CD4-positive, alpha-beta memory T cell (primary cell): ENCODE measurements around the gene RAB38. TPM values are rescaled to one million over a fixed set of nuclear protein-coding genes. Genes with fewer than 3 reads are reported as not detected.

Source experiments
- CTCF ChIA-PET: fragments of 350-600 bp; sonication (Branson Sonifier 250); formaldehyde crosslinking; loops from one replicate; lab custom pipeline; 2021; ENCODE audit warnings: inconsistent platforms; ENCODE audit not compliant: partially characterized antibody; lab: Charles Lee
- POLR2A ChIA-PET: fragments of 350-600 bp; sonication (Branson Sonifier 250); formaldehyde crosslinking; loops from one replicate; lab custom pipeline; 2021; ENCODE audit not compliant: partially characterized antibody; lab: Charles Lee
- DNase-seq, 5 donors: peaks; one replicate each; pipeline versions ENCODE4 v3.0.0 to v3.0.0-alpha.2; 2020 to 2022; ENCODE audit warnings: mixed read lengths in 1 of 5
- H3K27ac ChIP-seq: one replicate; pipeline ENCODE4 v1.7.0; 2013; ENCODE audit warnings: low read depth, low read length
- H3K27me3 ChIP-seq: 2 replicates; pipeline ENCODE4 v1.7.0; 2013; ENCODE audit warnings: mild to moderate bottlenecking, low read length, moderate library complexity; ENCODE audit not compliant: insufficient read depth
- H3K36me3 ChIP-seq: 2 replicates; pipeline ENCODE4 v1.7.0; 2013; ENCODE audit warnings: mild to moderate bottlenecking, low read length, moderate library complexity; ENCODE audit not compliant: insufficient read depth
- H3K4me1 ChIP-seq: 2 replicates; pipeline ENCODE4 v1.7.0; 2013; ENCODE audit warnings: mild to moderate bottlenecking, low read length, moderate library complexity; ENCODE audit not compliant: insufficient read depth
- H3K4me3 ChIP-seq, 2 donors: one replicate each; pipeline ENCODE4 v1.7.0; 2013; ENCODE audit warnings: low read length in 2 of 2, mild to moderate bottlenecking in 1 of 2
- H3K9me3 ChIP-seq, 2 donors: one replicate each; pipeline ENCODE4 v1.7.0; 2013; ENCODE audit warnings: low read length in 2 of 2, control low read depth in 1 of 2; ENCODE audit not compliant: control insufficient read depth in 1 of 2
- H3K27ac Mint-ChIP-seq, 7 donors: one replicate each; pipeline ENCODE4 v1.8.0; 2020 to 2021; ENCODE audit warnings: mixed read lengths in 7 of 7, mild to moderate bottlenecking in 6 of 7, inconsistent platforms in 3 of 7, moderate library complexity in 3 of 7
- H3K27me3 Mint-ChIP-seq, 2 donors: one replicate each; pipeline ENCODE4 v1.8.0; 2020 to 2021; ENCODE audit warnings: mixed read lengths in 2 of 2
- H3K36me3 Mint-ChIP-seq, 2 donors: one replicate each; pipeline ENCODE4 v1.8.0; 2020 to 2021; ENCODE audit warnings: mixed read lengths in 2 of 2, inconsistent platforms in 1 of 2, mild to moderate bottlenecking in 1 of 2
- H3K4me1 Mint-ChIP-seq, 4 donors: one replicate each; pipeline ENCODE4 v1.8.0; 2020 to 2021; ENCODE audit warnings: mixed read lengths in 4 of 4, mild to moderate bottlenecking in 1 of 4
- H3K4me3 Mint-ChIP-seq, 8 donors: one replicate each; pipeline ENCODE4 v1.8.0; 2020 to 2021; ENCODE audit warnings: mixed read lengths in 8 of 8, mild to moderate bottlenecking in 7 of 8, moderate library complexity in 6 of 8, inconsistent platforms in 3 of 8
- H3K9me3 Mint-ChIP-seq, 8 donors: one replicate each; pipeline ENCODE4 v1.8.0; 2020 to 2021; ENCODE audit warnings: mixed read lengths in 8 of 8, mild to moderate bottlenecking in 5 of 8, inconsistent platforms in 3 of 8, moderate library complexity in 1 of 8
- intact Hi-C: fragments of 100-400 bp; cut with micrococcal nuclease; formaldehyde crosslinking; loops from one replicate; pipeline ENCODE4 v1.15.1; 2023
- polyA plus RNA-seq, 2 donors: library from polyadenylated mRNA; unstranded; fragments of 300-500 nt; fragmentation: Illumina TruSeq; gene quantifications; one replicate each; pipeline ENCODE4 v1.2.3, GENCODE V29; 2021
- total RNA-seq, 2 experiments: library from RNA; stranded (reverse); gene quantifications; one replicate each; pipeline ENCODE4 v1.2.3, GENCODE V29; 2021

Gene RAB38
- total and polyA plus RNA-seq, 4 experiments from 2014 or later, result 0.30 to 1.0 (median 0.56) TPM

DNA sequence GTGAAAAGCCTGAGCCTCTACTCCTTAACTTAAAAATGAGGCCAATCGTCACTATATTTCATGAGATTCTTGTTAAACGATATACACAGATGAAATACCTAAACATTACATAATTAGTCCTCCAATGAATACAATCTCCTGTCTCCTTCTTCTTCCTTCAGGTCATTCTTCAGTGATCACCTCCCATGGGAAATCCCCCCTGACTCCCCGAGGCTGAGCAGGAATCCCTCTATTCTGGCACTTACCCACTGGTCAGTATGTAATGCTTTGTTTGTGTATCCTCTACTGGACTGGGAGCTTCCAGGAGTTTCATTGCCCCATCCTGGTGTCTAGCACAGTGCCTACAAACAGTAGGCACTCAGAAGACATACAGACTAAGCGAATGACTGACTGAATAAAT lies 52.3 kb downstream of the RAB38 start:
- H3K4me3 ChIP-seq, result no peak overlapping the region
- Mint-ChIP-seq H3K27ac (no peak overlapping the region), H3K4me1 (no peaks in the 10 kb centered on the region), H3K9me3 (no peaks in the 10 kb centered on the region), H3K36me3 (no peaks in the 10 kb centered on the region), H3K27me3 (peaks cover 0 to 5% of the 10 kb centered on the region in 2 donors), H3K4me3 (no peak overlapping the region)
- no peaks in the 10 kb centered on the region for H3K9me3 ChIP-seq
- H3K4me1 ChIP-seq, result no peaks in the 10 kb centered on the region
- intact Hi-C loops, result no loop called here
- no peaks in the 10 kb centered on the region for H3K27me3 ChIP-seq
- no peak for DNase-seq
- H3K27ac ChIP-seq, result no peak overlapping the region
- POLR2A ChIA-PET, result no interaction called here
- H3K36me3 ChIP-seq, result no peaks in the 10 kb centered on the region
- CTCF ChIA-PET, result no interaction called here

- H3K4me1 Mint-ChIP-seq, result no peaks in the 10 kb centered on the region
- H3K36me3 Mint-ChIP-seq, result no peaks in the 10 kb centered on the region
- no peak overlapping the region for H3K27ac Mint-ChIP-seq
- H3K27me3 Mint-ChIP-seq, result no peaks in the 10 kb centered on the region
- no peaks in the 10 kb centered on the region for H3K36me3 ChIP-seq
- ChIA-PET CTCF (no interaction called here), POLR2A (no interaction called here)
- intact Hi-C loops, result no loop called here
- no peaks in the 10 kb centered on the region for H3K27me3 ChIP-seq
- no peaks in the 10 kb centered on the region for H3K9me3 Mint-ChIP-seq
- no peaks in the 10 kb centered on the region for H3K4me1 ChIP-seq
- no peak overlapping the region for H3K27ac ChIP-seq
- DNase-seq, result no peak
- H3K4me3 ChIP-seq, result no peak overlapping the region
- no peaks in the 10 kb centered on the region for H3K9me3 ChIP-seq
- H3K4me3 Mint-ChIP-seq, result no peak overlapping the region
Measured at GRCh38 chr11:88119561-88119960, 55.7 kb downstream of the RAB38 start.

GRCh38 chr11:88117281-88117858 lies 57.9 kb downstream of the RAB38 start:
- H3K9me3 Mint-ChIP-seq, result no peaks in the 10 kb centered on the region
- no peaks in the 10 kb centered on the region for H3K36me3 ChIP-seq
- no peak overlapping the region for H3K27ac Mint-ChIP-seq
- ChIA-PET CTCF (interaction anchor here (1.0 to 1.5 kb wide), 2 partner anchors 11 to 19 kb away, joined by 3 to 4 read pairs; no protein-coding TSS in a partner anchor), POLR2A (no interaction called here)
- no peak overlapping the region for H3K4me3 Mint-ChIP-seq
- no peaks in the 10 kb centered on the region for H3K9me3 ChIP-seq
- no peaks in the 10 kb centered on the region for H3K4me1 ChIP-seq
- H3K36me3 Mint-ChIP-seq, result no peaks in the 10 kb centered on the region
- no peak overlapping the region for H3K27ac ChIP-seq
- H3K27me3 Mint-ChIP-seq, result no peaks in the 10 kb centered on the region
- DNase-seq, result no peak
- no peak overlapping the region for H3K4me3 ChIP-seq
- no peaks in the 10 kb centered on the region for H3K4me1 Mint-ChIP-seq
- no peaks in the 10 kb centered on the region for H3K27me3 ChIP-seq
- intact Hi-C loops, result no loop called here

- Mint-ChIP-seq H3K27me3 (no peaks in the 10 kb centered on the region), H3K36me3 (no peaks in the 10 kb centered on the region), H3K4me1 (no peaks in the 10 kb centered on the region), H3K4me3 (no peak overlapping the region), H3K27ac (no peak overlapping the region), H3K9me3 (no peaks in the 10 kb centered on the region)
- intact Hi-C loops, result no loop called here
- Histone ChIP-seq H3K4me1 (no peaks in the 10 kb centered on the region), H3K36me3 (no peaks in the 10 kb centered on the region), H3K4me3 (no peak overlapping the region), H3K27ac (no peak overlapping the region), H3K27me3 (no peaks in the 10 kb centered on the region), H3K9me3 (no peaks in the 10 kb centered on the region)
- DNase-seq, result no peak
- POLR2A ChIA-PET, result no interaction called here
- CTCF ChIA-PET, result interaction anchor here (1.0 to 1.5 kb wide), 2 partner anchors 10 to 20 kb away, joined by 3 to 4 read pairs; no protein-coding TSS in a partner anchor
Measured at GRCh38 chr11:88115828-88116755, 59.2 kb downstream of the RAB38 start.

DNA sequence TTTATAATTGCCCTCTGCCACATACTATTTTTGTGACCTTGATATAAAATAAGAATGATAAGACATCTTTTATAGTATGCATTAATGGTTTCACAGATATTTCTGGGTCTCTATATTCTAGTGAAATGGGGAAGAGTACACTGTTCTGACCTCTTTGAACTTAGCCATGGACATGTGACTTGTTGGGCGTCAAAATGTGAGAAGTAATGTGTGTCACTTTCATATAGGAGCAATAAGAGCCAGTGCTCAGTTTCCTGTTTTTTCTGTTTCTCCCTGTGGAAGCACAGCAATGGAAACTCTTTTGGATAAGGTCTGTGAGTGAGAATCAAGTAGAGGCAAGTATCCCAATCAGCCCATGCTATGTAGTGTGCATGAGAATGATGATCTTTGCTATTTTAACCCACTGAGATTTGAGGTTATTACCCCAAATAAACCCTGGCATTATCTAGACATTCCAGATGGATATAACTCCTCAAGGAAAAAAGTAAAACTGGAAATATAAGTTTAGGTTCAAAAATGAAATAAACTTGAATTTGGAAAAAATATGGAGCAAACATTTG lies 60.7 kb downstream of the RAB38 start:
- Mint-ChIP-seq H3K4me3 (no peak overlapping the region), H3K4me1 (no peaks in the 10 kb centered on the region), H3K27ac (no peak overlapping the region), H3K27me3 (no peaks in the 10 kb centered on the region), H3K9me3 (no peaks in the 10 kb centered on the region), H3K36me3 (no peaks in the 10 kb centered on the region)
- intact Hi-C loops, result no loop called here
- Histone ChIP-seq H3K4me3 (no peak overlapping the region), H3K9me3 (no peaks in the 10 kb centered on the region), H3K27ac (no peak overlapping the region), H3K27me3 (no peaks in the 10 kb centered on the region), H3K36me3 (no peaks in the 10 kb centered on the region), H3K4me1 (no peaks in the 10 kb centered on the region)
- no peak for DNase-seq
- CTCF ChIA-PET, result no interaction called here
- POLR2A ChIA-PET, result no interaction called here

GRCh38 chr11:88106666-88107065 lies 68.6 kb downstream of the RAB38 start:
- Mint-ChIP-seq H3K4me1 (no peaks in the 10 kb centered on the region), H3K4me3 (no peak overlapping the region), H3K27me3 (peaks cover 2% of the 10 kb centered on the region in 2 donors), H3K27ac (no peak overlapping the region), H3K36me3 (peaks cover 0 to 7% of the 10 kb centered on the region in 2 donors), H3K9me3 (peaks cover 0 to 8% (median 0%) of the 10 kb centered on the region in 8 donors)
- intact Hi-C loops, result no loop called here
- no peaks in the 10 kb centered on the region for H3K27me3 ChIP-seq
- no peak overlapping the region for H3K27ac ChIP-seq
- no peaks in the 10 kb centered on the region for H3K36me3 ChIP-seq
- no peak overlapping the region for H3K4me3 ChIP-seq
- DNase-seq, result no peak
- no peaks in the 10 kb centered on the region for H3K9me3 ChIP-seq
- H3K4me1 ChIP-seq, result no peaks in the 10 kb centered on the region
- ChIA-PET CTCF (interaction anchor here (1.2 to 1.5 kb wide), 4 partner anchors 10 to 779 kb away, joined by 3 to 4 read pairs (median 4); no protein-coding TSS in a partner anchor), POLR2A (no interaction called here)

- intact Hi-C loops, result no loop called here
- no peak overlapping the region for H3K27ac Mint-ChIP-seq
- POLR2A ChIA-PET, result no interaction called here
Measured at GRCh38 chr11:88105951-88106350, 69.3 kb downstream of the RAB38 start.

More at GRCh38 chr11:88105951-88106350, 69.3 kb downstream of the RAB38 start:
- H3K27me3 Mint-ChIP-seq, result peaks cover 2% of the 10 kb centered on the region in 2 donors
- H3K4me1 ChIP-seq, result no peaks in the 10 kb centered on the region
- peaks cover 0 to 8% (median 0%) of the 10 kb centered on the region in 8 donors for H3K9me3 Mint-ChIP-seq
- H3K36me3 ChIP-seq, result no peaks in the 10 kb centered on the region
- H3K9me3 ChIP-seq, result no peaks in the 10 kb centered on the region
- H3K36me3 Mint-ChIP-seq, result peaks cover 0 to 7% of the 10 kb centered on the region in 2 donors
- H3K4me3 ChIP-seq, result no peak overlapping the region
- no peak overlapping the region for H3K4me3 Mint-ChIP-seq
- no peaks in the 10 kb centered on the region for H3K27me3 ChIP-seq
- H3K27ac ChIP-seq, result no peak overlapping the region
- no peak for DNase-seq
- CTCF ChIA-PET, result interaction anchor here (1.1 to 1.5 kb wide), 5 partner anchors 10 to 780 kb away, joined by 3 to 4 read pairs (median 4); no protein-coding TSS in a partner anchor
- no peaks in the 10 kb centered on the region for H3K4me1 Mint-ChIP-seq
